Gastroesophageal sphincter (tissue), 3 donors: ENCODE results near the gene C1orf35.

Experiments used
- CTCF ChIP-seq, 4 experiments: fragments of 200-600 bp in 2 of 4; fragments of 450-650 bp in 2 of 4; sonication (generic) in 1 of 4; IDR thresholded peaks; one replicate each; pipeline ENCODE4 v1.5.1; 2017 to 2019; ENCODE audit warnings: antibody characterized with exemption in 4 of 4, mild to moderate bottlenecking in 2 of 4, moderate library complexity in 2 of 4
- POLR2A ChIP-seq, 2 donors: fragments of 450-650 bp; IDR thresholded peaks; one replicate each; pipeline ENCODE4 v1.6.1; 2017; ENCODE audit warnings: antibody characterized with exemption in 2 of 2, mild to moderate bottlenecking in 2 of 2, moderate library complexity in 1 of 2
- POLR2AphosphoS5 ChIP-seq: sonication (generic); formaldehyde crosslinking; IDR thresholded peaks from one replicate; pipeline ENCODE4 v1.6.1; 2017; ENCODE audit warnings: antibody characterized with exemption

GRCh38 chr1:228101614-228101993, 1.5 kb downstream of the C1orf35 start:
- no peak for TF ChIP-seq CTCF (IDR thresholded peaks at IDR 0.05)
- no peak for TF ChIP-seq POLR2A (IDR thresholded peaks at IDR 0.05)
- no peak for TF ChIP-seq POLR2AphosphoS5
